ENCODE data around the gene SGMS1.

Gene SGMS1

GRCh38 chr10:50582046-50582445 lies 41.7 kb downstream of the SGMS1 start:
- H4K20me1 ChIP-seq (ENCODE audit: insufficient read depth) = no peaks in the 10 kb centered on the region
- TF ChIP-seq, protein P1, sequence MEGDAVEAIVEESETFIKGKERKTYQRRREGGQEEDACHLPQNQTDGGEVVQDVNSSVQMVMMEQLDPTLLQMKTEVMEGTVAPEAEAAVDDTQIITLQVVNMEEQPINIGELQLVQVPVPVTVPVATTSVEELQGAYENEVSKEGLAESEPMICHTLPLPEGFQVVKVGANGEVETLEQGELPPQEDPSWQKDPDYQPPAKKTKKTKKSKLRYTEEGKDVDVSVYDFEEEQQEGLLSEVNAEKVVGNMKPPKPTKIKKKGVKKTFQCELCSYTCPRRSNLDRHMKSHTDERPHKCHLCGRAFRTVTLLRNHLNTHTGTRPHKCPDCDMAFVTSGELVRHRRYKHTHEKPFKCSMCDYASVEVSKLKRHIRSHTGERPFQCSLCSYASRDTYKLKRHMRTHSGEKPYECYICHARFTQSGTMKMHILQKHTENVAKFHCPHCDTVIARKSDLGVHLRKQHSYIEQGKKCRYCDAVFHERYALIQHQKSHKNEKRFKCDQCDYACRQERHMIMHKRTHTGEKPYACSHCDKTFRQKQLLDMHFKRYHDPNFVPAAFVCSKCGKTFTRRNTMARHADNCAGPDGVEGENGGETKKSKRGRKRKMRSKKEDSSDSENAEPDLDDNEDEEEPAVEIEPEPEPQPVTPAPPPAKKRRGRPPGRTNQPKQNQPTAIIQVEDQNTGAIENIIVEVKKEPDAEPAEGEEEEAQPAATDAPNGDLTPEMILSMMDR (conservative IDR thresholded peaks at IDR 0.05; ENCODE audit: low read depth, low read length) = no peak
- H3K27me3 ChIP-seq (ENCODE audit: insufficient read depth, low read depth) = no peaks in the 10 kb centered on the region
- H3K9ac ChIP-seq = no peak overlapping the region
- no peak overlapping the region for H3K4me3 ChIP-seq (IDR thresholded peaks at IDR 0.05; ENCODE audit: insufficient read depth, low read depth, low read length)
- no peaks in the 10 kb centered on the region for H3K36me3 ChIP-seq (ENCODE audit: insufficient read depth)
- H3K27ac ChIP-seq = no peak overlapping the region
- H3K79me2 ChIP-seq (ENCODE audit: insufficient read depth, low read depth) = no peaks in the 10 kb centered on the region; the same call in 1 of the 2 replicates
- no peak overlapping the region for H2AFZ ChIP-seq (ENCODE audit: low read depth)
- no peak overlapping the region for H3K4me2 ChIP-seq
- peaks cover 26% of the 10 kb centered on the region for H3K4me1 ChIP-seq (ENCODE audit: low read depth, poor library complexity, severe bottlenecking)

DNA sequence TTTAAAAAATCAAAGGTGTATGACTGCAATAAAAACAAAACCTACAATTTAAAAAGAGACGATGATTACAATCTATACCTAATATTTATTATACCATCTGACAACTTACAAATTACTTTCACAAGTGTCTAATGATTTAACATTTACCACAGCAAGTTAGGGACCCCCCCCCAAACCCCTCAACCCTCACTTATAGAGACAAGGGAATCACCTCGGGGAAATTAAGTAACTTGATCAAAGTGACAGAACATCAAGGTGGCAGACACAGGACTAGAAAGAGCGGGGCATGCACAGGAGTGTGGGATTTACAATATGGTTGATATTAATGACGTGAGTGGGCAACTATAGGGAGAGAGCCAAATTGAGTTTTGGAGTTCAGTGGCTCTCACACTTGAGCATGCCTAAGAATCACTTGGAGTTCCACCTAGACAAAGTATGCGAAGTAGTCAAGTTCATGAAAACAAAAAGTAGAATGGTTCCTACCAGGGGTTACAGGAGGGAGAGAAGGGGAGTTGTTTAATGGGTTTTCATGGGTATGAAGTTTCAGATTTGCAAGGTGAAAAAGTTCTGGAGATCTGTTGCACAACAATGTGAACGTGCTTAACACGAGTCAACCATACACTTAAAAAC lies 43.4 kb downstream of the SGMS1 start:
- Histone ChIP-seq H3K9ac (no peak overlapping the region), H2AFZ (ENCODE audit: low read depth) (no peak overlapping the region), H3K27ac (no peak overlapping the region), H3K36me3 (ENCODE audit: insufficient read depth) (no peaks in the 10 kb centered on the region), H4K20me1 (ENCODE audit: insufficient read depth) (no peaks in the 10 kb centered on the region), H3K79me2 (ENCODE audit: insufficient read depth, low read depth) (no peaks in the 10 kb centered on the region; the same call in 1 of the 2 replicates), H3K4me1 (ENCODE audit: low read depth, poor library complexity, severe bottlenecking) (peaks cover 26% of the 10 kb centered on the region), H3K4me3 (IDR thresholded peaks at IDR 0.05; ENCODE audit: insufficient read depth, low read depth, low read length) (no peak overlapping the region), H3K4me2 (no peak overlapping the region), H3K27me3 (ENCODE audit: insufficient read depth, low read depth) (no peaks in the 10 kb centered on the region)
- TF ChIP-seq, protein P1 (conservative IDR thresholded peaks at IDR 0.05; ENCODE audit: low read depth, low read length) = no peak

DNA sequence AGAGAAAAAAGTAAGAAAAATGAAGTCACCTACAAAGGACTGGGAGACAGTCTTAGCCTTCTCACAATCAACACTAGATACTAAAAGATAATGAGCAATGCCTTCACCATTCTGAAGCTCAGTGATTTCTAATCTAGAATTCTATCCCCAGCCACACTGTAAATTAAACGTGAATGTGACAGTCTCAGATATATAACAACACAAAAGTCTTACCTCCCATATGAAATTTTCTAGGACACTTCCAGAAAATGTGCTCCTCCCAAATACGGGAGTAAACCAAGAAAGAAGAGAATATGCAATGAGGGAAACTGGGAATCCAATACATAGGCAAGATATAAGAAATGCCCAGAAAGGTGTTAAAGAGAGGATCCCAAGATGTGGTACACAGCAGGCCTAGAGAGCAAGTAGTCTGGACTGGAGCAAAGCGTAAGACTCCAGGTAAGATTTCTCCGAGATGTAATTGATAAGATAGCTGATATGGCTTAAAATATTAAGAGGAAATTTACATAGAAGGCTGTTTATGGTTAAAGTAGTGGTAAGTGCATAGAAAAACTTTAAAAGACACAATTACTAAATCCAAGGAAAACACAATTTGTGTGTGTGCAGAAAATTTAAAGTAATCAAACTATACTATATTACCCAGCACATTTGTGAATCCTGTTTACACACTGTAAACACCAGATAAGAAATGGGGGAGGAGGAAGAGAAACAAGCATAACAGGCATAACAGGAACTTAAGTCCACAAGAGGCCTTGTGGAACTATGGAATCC lies 44.1 kb downstream of the SGMS1 start:
- Histone ChIP-seq H3K36me3 (ENCODE audit: insufficient read depth) (no peaks in the 10 kb centered on the region), H3K27me3 (ENCODE audit: insufficient read depth, low read depth) (no peaks in the 10 kb centered on the region), H3K27ac (no peak overlapping the region), H3K79me2 (ENCODE audit: insufficient read depth, low read depth) (no peaks in the 10 kb centered on the region; the same call in 1 of the 2 replicates), H2AFZ (ENCODE audit: low read depth) (no peak overlapping the region), H3K9ac (no peak overlapping the region), H3K4me3 (IDR thresholded peaks at IDR 0.05; ENCODE audit: insufficient read depth, low read depth, low read length) (no peak overlapping the region), H3K4me1 (ENCODE audit: low read depth, poor library complexity, severe bottlenecking) (peaks cover 26% of the 10 kb centered on the region), H4K20me1 (ENCODE audit: insufficient read depth) (no peaks in the 10 kb centered on the region), H3K4me2 (no peak overlapping the region)
- TF ChIP-seq, protein P1 (conservative IDR thresholded peaks at IDR 0.05; ENCODE audit: low read depth, low read length) = no peak

DNA sequence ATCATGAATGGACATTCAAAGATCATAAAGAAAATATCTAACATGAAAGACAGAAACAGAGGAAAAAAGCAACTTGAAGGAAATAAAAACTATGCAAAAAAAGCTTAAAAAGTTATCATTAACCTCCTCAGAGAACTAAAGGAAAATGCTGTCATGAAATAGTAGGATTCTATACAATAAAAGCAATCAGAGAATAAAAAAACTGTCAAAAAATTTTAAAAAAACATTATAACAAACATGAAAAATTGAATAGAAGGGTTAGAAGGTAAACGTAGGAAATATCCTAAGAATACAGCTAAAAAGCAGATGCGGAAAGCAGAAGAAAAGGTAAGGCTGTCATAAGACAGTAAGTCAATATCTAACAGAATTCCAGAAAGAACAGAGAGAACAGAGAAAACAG lies 44.8 kb downstream of the SGMS1 start:
- peaks cover 32% of the 10 kb centered on the region for H3K4me1 ChIP-seq (ENCODE audit: low read depth, poor library complexity, severe bottlenecking)
- TF ChIP-seq, protein P1 (conservative IDR thresholded peaks at IDR 0.05; ENCODE audit: low read depth, low read length) = no peak
- H3K4me2 ChIP-seq = no peak overlapping the region

More for the DNA sequence above, 44.8 kb downstream of the SGMS1 start:
- no peak overlapping the region for H3K9ac ChIP-seq
- H3K79me2 ChIP-seq (ENCODE audit: insufficient read depth, low read depth) = no peaks in the 10 kb centered on the region; the same call in 1 of the 2 replicates
- no peak overlapping the region for H3K27ac ChIP-seq
- H3K27me3 ChIP-seq (ENCODE audit: insufficient read depth, low read depth) = no peaks in the 10 kb centered on the region
- H3K36me3 ChIP-seq (ENCODE audit: insufficient read depth) = no peaks in the 10 kb centered on the region
- H3K4me3 ChIP-seq (IDR thresholded peaks at IDR 0.05; ENCODE audit: insufficient read depth, low read depth, low read length) = no peak overlapping the region
- no peaks in the 10 kb centered on the region for H4K20me1 ChIP-seq (ENCODE audit: insufficient read depth)
- H2AFZ ChIP-seq (ENCODE audit: low read depth) = no peak overlapping the region

All from KMS-11 (cell line).